Caco-2 (cell line): ENCODE results near the gene REP15. TPM values are rescaled to one million over a fixed set of nuclear protein-coding genes. Genes with fewer than 3 reads are reported as not detected.

Experiments
- BruUV-seq: library from RNA; stranded (reverse); fragments of 400-500 nt; replicated peaks from 2 replicates; lab custom pipeline; 2021; lab: Mats Ljungman, UMichigan
- CTCF ChIA-PET: fragments of 300-600 bp; sonication (Branson Sonifier 250); formaldehyde crosslinking; loops from one replicate; lab custom pipeline; 2022; ENCODE audit warnings: antibody characterized with exemption; lab: Charles Lee
- POLR2A ChIA-PET: fragments of 300-600 bp; sonication (Branson Sonifier 250); formaldehyde crosslinking; loops from one replicate; lab custom pipeline; 2022; ENCODE audit warnings: antibody characterized with exemption; lab: Charles Lee
- DNase-seq, 2 experiments: peaks; one replicate each; pipeline versions ENCODE4 v3.0.0 to v3.0.0-alpha.2; 2020 to 2022
- H3K27me3 ChIP-seq: replicated peaks from 2 replicates; pipeline ENCODE4 v1.6.0; 2011; ENCODE audit warnings: low read length; ENCODE audit not compliant: control insufficient read depth, insufficient read depth
- H3K36me3 ChIP-seq: 2 replicates; pipeline ENCODE4 v1.5.1; 2011; ENCODE audit warnings: low read length; ENCODE audit not compliant: control insufficient read depth, insufficient read depth
- H3K4me1 ChIP-seq: fragments of 250-450 bp; sonication (Bioruptor Pico); 2 replicates; pipeline ENCODE4 v1.5.1; 2020; ENCODE audit warnings: mild to moderate bottlenecking
- H3K4me3 ChIP-seq: 2 replicates; pipeline ENCODE4 v1.5.1; 2011; ENCODE audit warnings: low read depth, mild to moderate bottlenecking, control low read depth, low read length
- H3K9me3 ChIP-seq: fragments of 250-450 bp; sonication (Bioruptor Pico); 2 replicates; pipeline ENCODE4 v1.5.1; 2020; ENCODE audit warnings: mild to moderate bottlenecking, moderate library complexity
- H3K27ac Mint-ChIP-seq: one replicate; pipeline ENCODE4 v1.8.0; 2022; ENCODE audit warnings: mixed read lengths; ENCODE audit not compliant: unreplicated experiment
- H3K27me3 Mint-ChIP-seq: one replicate; pipeline ENCODE4 v1.8.0; 2022; ENCODE audit warnings: mixed read lengths; ENCODE audit not compliant: insufficient read depth, unreplicated experiment
- H3K36me3 Mint-ChIP-seq: one replicate; pipeline ENCODE4 v1.8.0; 2022; ENCODE audit warnings: mild to moderate bottlenecking, mixed read lengths; ENCODE audit not compliant: insufficient read depth, unreplicated experiment
- H3K4me1 Mint-ChIP-seq: one replicate; pipeline ENCODE4 v1.8.0; 2022; ENCODE audit warnings: low read depth, mixed read lengths; ENCODE audit not compliant: unreplicated experiment
- H3K4me3 Mint-ChIP-seq: one replicate; pipeline ENCODE4 v1.8.0; 2022; ENCODE audit warnings: mild to moderate bottlenecking, moderate library complexity, mixed read lengths; ENCODE audit not compliant: unreplicated experiment
- H3K9me3 Mint-ChIP-seq: one replicate; pipeline ENCODE4 v1.8.0; 2022; ENCODE audit warnings: mixed read lengths; ENCODE audit not compliant: unreplicated experiment
- intact Hi-C: fragments of 100-400 bp; cut with micrococcal nuclease; formaldehyde crosslinking; loops from one replicate; pipeline ENCODE4 v1.10.0; 2022; ENCODE audit not compliant: unreplicated experiment
- total RNA-seq: library from RNA; stranded (reverse); gene quantifications from 2 replicates; pipeline ENCODE4 v1.2.3, GENCODE V29; 2022
- TF ChIP-seq, protein P1 (sequence below), 2 experiments: fragments of 200-600 bp in 1 of 2; IDR thresholded peaks; 1 replicate in 1 of 2; 2 replicates in 1 of 2; pipeline versions ENCODE4 v1.5.1 to v1.8.0; 2011 to 2022; ENCODE audit warnings: antibody characterized with exemption in 1 of 2, control low read depth in 1 of 2, inconsistent platforms in 1 of 2, low read depth in 1 of 2, low read length in 1 of 2, mild to moderate bottlenecking in 1 of 2, moderate library complexity in 1 of 2; ENCODE audit not compliant: insufficient read depth in 1 of 2, severe bottlenecking in 1 of 2, unreplicated experiment in 1 of 2

The REP15 gene
- total RNA-seq, 1 experiment from 2014 or later, result 2.3 TPM

DNA sequence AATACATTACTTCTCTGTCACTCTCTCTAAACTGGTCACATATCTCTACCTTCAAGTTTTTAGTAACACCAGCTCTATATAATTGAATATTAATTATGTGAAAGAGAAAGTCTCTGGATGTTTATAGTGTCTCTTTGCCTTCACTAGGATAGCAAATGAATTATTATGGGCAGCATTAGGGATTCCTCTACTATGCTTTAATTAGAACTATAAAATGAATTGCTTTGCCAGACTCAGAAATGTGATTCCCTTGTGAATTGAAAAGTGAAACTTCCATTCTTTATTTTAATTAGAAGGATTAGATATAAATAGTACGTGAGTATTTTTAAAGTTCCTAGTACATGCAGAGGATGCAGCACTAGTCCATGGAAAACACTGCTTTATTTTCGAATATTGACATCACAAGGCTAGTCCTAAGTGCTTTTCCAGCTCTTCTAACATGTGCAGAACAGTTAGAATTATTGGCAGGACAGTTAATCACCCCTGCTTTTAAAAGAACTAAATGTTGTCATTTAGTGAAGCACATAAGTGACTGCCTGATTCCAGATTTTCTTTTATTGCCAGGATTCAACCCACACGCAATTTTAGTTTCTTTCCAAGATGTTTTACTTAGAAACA, 23.0 kb upstream of the REP15 start:
- Histone ChIP-seq H3K36me3 (no peaks in the 10 kb centered on the region), H3K27me3 (no peaks in the 10 kb centered on the region), H3K4me3 (no peak overlapping the region), H3K4me1 (no peaks in the 10 kb centered on the region), H3K9me3 (no peaks in the 10 kb centered on the region)
- Mint-ChIP-seq H3K4me1 (no peaks in the 10 kb centered on the region), H3K9me3 (no peaks in the 10 kb centered on the region), H3K27me3 (no peaks in the 10 kb centered on the region), H3K27ac (no peak overlapping the region), H3K4me3 (no peak overlapping the region), H3K36me3 (peaks cover 72% of the 10 kb centered on the region)
- no TSS peak for BruUV-seq
- DNase-seq, result no peak
- CTCF ChIA-PET, result no interaction called here
- POLR2A ChIA-PET, result no interaction called here
- intact Hi-C loops, result no loop called here
- TF ChIP-seq, protein P1, sequence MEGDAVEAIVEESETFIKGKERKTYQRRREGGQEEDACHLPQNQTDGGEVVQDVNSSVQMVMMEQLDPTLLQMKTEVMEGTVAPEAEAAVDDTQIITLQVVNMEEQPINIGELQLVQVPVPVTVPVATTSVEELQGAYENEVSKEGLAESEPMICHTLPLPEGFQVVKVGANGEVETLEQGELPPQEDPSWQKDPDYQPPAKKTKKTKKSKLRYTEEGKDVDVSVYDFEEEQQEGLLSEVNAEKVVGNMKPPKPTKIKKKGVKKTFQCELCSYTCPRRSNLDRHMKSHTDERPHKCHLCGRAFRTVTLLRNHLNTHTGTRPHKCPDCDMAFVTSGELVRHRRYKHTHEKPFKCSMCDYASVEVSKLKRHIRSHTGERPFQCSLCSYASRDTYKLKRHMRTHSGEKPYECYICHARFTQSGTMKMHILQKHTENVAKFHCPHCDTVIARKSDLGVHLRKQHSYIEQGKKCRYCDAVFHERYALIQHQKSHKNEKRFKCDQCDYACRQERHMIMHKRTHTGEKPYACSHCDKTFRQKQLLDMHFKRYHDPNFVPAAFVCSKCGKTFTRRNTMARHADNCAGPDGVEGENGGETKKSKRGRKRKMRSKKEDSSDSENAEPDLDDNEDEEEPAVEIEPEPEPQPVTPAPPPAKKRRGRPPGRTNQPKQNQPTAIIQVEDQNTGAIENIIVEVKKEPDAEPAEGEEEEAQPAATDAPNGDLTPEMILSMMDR (IDR thresholded peaks at IDR 0.05; ENCODE audit: insufficient read depth in 1 of 2, low read depth in 1 of 2, low read length in 1 of 2, severe bottlenecking in 1 of 2, unreplicated experiment in 1 of 2), result no peak

DNA sequence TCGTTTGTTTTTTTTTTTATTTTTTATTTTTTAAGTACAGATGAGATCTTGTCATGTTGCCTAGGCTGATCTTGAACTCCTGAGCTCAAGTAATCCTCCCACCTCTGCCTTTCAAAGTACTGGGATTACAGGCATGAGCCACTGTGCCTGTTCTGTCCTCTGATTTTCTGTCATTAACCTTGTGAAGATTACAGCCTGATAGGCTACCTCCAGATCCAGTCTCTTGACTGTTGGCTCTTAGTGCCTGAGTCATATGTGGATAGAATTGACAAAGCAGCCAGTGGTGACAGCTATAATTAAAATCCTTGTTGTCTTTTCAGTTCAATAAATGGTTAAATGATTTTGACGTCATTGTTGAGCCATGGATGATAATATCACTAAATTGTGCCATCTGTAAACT, 21.3 kb upstream of the REP15 start:
- Mint-ChIP-seq H3K9me3 (no peaks in the 10 kb centered on the region), H3K36me3 (peaks cover 80% of the 10 kb centered on the region), H3K27me3 (no peaks in the 10 kb centered on the region), H3K27ac (no peak overlapping the region), H3K4me1 (no peaks in the 10 kb centered on the region), H3K4me3 (no peak overlapping the region)
- ChIA-PET POLR2A (no interaction called here), CTCF (no interaction called here)
- Histone ChIP-seq H3K4me3 (no peak overlapping the region), H3K4me1 (no peaks in the 10 kb centered on the region), H3K9me3 (no peaks in the 10 kb centered on the region), H3K27me3 (no peaks in the 10 kb centered on the region), H3K36me3 (no peaks in the 10 kb centered on the region)
- no TSS peak for BruUV-seq
- DNase-seq, result no peak
- TF ChIP-seq, protein P1 (IDR thresholded peaks at IDR 0.05; ENCODE audit: insufficient read depth in 1 of 2, low read depth in 1 of 2, low read length in 1 of 2, severe bottlenecking in 1 of 2, unreplicated experiment in 1 of 2), result no peak
- intact Hi-C loops, result no loop called here

DNA sequence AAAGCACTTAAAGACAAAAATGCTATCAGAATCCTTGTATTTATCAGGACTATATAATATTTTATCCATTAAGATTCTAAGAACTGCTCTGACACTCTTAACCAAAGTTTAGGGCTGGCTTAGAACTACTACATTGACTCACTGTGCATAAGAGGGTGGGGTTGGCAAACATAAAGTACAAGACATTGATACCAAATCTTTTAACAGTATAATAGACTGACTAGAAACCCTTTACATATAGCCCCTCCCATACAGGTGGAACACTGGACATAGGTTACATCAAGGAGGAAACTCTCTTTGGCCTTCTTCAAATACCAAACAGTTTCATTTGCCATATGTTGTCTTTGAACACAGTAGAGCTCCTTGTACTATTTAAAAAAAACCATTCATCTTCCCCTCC, 15.6 kb upstream of the REP15 start:
- H3K36me3 ChIP-seq, result peaks cover 3% of the 10 kb centered on the region; the same call in 1 of the 2 replicates
- H3K27me3 ChIP-seq, result no peaks in the 10 kb centered on the region
- Mint-ChIP-seq H3K27me3 (no peaks in the 10 kb centered on the region), H3K4me1 (peaks cover 5% of the 10 kb centered on the region), H3K27ac (no peak overlapping the region), H3K4me3 (no peak overlapping the region), H3K9me3 (no peaks in the 10 kb centered on the region), H3K36me3 (peaks cover 79% of the 10 kb centered on the region)
- DNase-seq, result no peak
- TF ChIP-seq, protein P1 (IDR thresholded peaks at IDR 0.05; ENCODE audit: insufficient read depth in 1 of 2, low read depth in 1 of 2, low read length in 1 of 2, severe bottlenecking in 1 of 2, unreplicated experiment in 1 of 2), result no peak
- ChIA-PET CTCF (no interaction called here), POLR2A (no interaction called here)
- no peak overlapping the region for H3K4me3 ChIP-seq
- no peaks in the 10 kb centered on the region for H3K9me3 ChIP-seq
- intact Hi-C loops, result no loop called here
- BruUV-seq, result no TSS peak
- peaks cover 5% of the 10 kb centered on the region; the same call in 1 of the 2 replicates for H3K4me1 ChIP-seq
